GM12878 (cell line): ENCODE data around the gene SGSM2. TPM values are rescaled to one million over a fixed set of nuclear protein-coding genes. Genes with fewer than 3 reads are reported as not detected.

Source experiments
- ATAC-seq: fragments of 200-7000 bp; cut with Tn5 transposase; 3 replicates; pipeline ENCODE4 v1.9.1; 2020; ENCODE audit warnings: mild to moderate bottlenecking, moderate library complexity
- BruUV-seq: library from RNA; stranded (reverse); fragments of 400-500 nt; replicated peaks from 2 replicates; lab custom pipeline; 2021; lab: Mats Ljungman, UMichigan
- CTCF ChIA-PET: fragments of 300-600 bp; sonication (Branson Sonifier 250); formaldehyde crosslinking; extraction: SDS; loops from one replicate; lab custom pipeline; 2021; ENCODE audit warnings: inconsistent platforms; lab: Yijun Ruan, JAX
- POLR2A ChIA-PET: fragments of 350-600 bp; formaldehyde crosslinking; extraction: SDS; loops from one replicate; lab custom pipeline; 2021; ENCODE audit warnings: inconsistent platforms; lab: Charles Lee
- RAD21 ChIA-PET: fragments of 300-600 bp; sonication (Branson Sonifier 250); formaldehyde crosslinking; loops from one replicate; lab custom pipeline; 2023; ENCODE audit warnings: antibody characterized with exemption; ENCODE audit not compliant: unreplicated experiment; lab: Charles Lee
- SMC1A ChIA-PET: fragments of 300-600 bp; sonication (Branson Sonifier 250); formaldehyde crosslinking; loops from one replicate; lab custom pipeline; 2023; ENCODE audit not compliant: unreplicated experiment, uncharacterized antibody; lab: Charles Lee
- DNase-seq: peaks from one replicate; pipeline ENCODE4 v3.0.0-alpha.2; 2011; ENCODE audit warnings: low read depth, low spot score
- FAIRE-seq: peaks from 3 replicates; lab custom pipeline; 2011; peaks lifted over from hg19 to GRCh38; lab: Jason Lieb, UNC
- H2AFZ ChIP-seq: 2 replicates; pipeline ENCODE4 v1.6.0; 2011; ENCODE audit warnings: low read depth, low read length, control low read depth; ENCODE audit not compliant: control insufficient read depth
- H3K27ac ChIP-seq: 2 replicates; pipeline ENCODE4 v1.5.1; 2011; ENCODE audit warnings: control low read depth; ENCODE audit not compliant: control insufficient read depth, insufficient read depth
- H3K27me3 ChIP-seq, 2 experiments: replicated peaks in 1 of 2; 2 replicates each; pipeline versions ENCODE4 v1.6.0 to v1.6.1; 2011; ENCODE audit warnings: low read length in 1 of 2; ENCODE audit not compliant: control insufficient read depth in 2 of 2, insufficient read depth in 2 of 2
- H3K36me3 ChIP-seq, 2 experiments: 2 replicates each; pipeline ENCODE4 v1.5.1; 2011; ENCODE audit warnings: low read length in 1 of 2; ENCODE audit not compliant: control insufficient read depth in 2 of 2, insufficient read depth in 2 of 2
- H3K4me1 ChIP-seq: 2 replicates; pipeline ENCODE4 v1.6.1; 2011; ENCODE audit warnings: mild to moderate bottlenecking, low read length, moderate library complexity, mixed read lengths; ENCODE audit not compliant: control insufficient read depth, insufficient read depth
- H3K4me2 ChIP-seq: 2 replicates; pipeline ENCODE4 v1.6.0; 2011; ENCODE audit warnings: control low read depth; ENCODE audit not compliant: control insufficient read depth, insufficient read depth
- H3K4me3 ChIP-seq: fragments of 200-600 bp; sonication (generic); 2 replicates; pipeline ENCODE4 v1.5.1; 2016
- H3K79me2 ChIP-seq: 2 replicates; pipeline ENCODE4 v1.6.0; 2011; ENCODE audit warnings: low read length; ENCODE audit not compliant: control insufficient read depth, insufficient read depth
- H3K9ac ChIP-seq: 2 replicates; pipeline ENCODE4 v1.8.0; 2011; ENCODE audit warnings: low read length, control low read depth, mixed read lengths; ENCODE audit not compliant: control insufficient read depth, insufficient read depth
- H3K9me3 ChIP-seq: replicated peaks from 3 replicates; pipeline ENCODE4 v1.5.1; 2011; ENCODE audit warnings: mild to moderate bottlenecking, low read length; ENCODE audit not compliant: control insufficient read depth, insufficient read depth
- H4K20me1 ChIP-seq: 2 replicates; pipeline ENCODE4 v1.6.0; 2011; ENCODE audit not compliant: control insufficient read depth, insufficient read depth
- CHD1 ChIP-seq: IDR thresholded peaks from 2 replicates; pipeline ENCODE4 v1.6.1; 2012; ENCODE audit warnings: low read depth, low read length, improper control_type of control experiment
- DPF2 ChIP-seq: fragments of 450-650 bp; IDR thresholded peaks from 2 replicates; pipeline ENCODE4 v1.6.1; 2017; ENCODE audit warnings: mild to moderate bottlenecking
- HDGF ChIP-seq: fragments of 450-650 bp; IDR thresholded peaks from 2 replicates; pipeline ENCODE4 v1.6.1; 2016; ENCODE audit warnings: antibody characterized with exemption
- NBN ChIP-seq: fragments of 450-650 bp; IDR thresholded peaks from 2 replicates; pipeline ENCODE4 v1.6.1; 2016
- RAD21 ChIP-seq: IDR thresholded peaks from 2 replicates; pipeline ENCODE4 v1.6.1; 2011; ENCODE audit warnings: mild to moderate bottlenecking, low read depth, low read length, moderate library complexity; ENCODE audit not compliant: insufficient read depth
- RAD51 ChIP-seq: fragments of 450-650 bp; IDR thresholded peaks from 2 replicates; pipeline ENCODE4 v1.6.1; 2016; ENCODE audit warnings: moderate library complexity, mild to moderate bottlenecking, inconsistent platforms
- RFX5 ChIP-seq: IDR thresholded peaks from 2 replicates; pipeline ENCODE4 v1.6.1; 2011; ENCODE audit warnings: low read depth, low read length, improper control_type of control experiment
- SMARCA5 ChIP-seq: fragments of 450-650 bp; IDR thresholded peaks from 2 replicates; pipeline ENCODE4 v1.6.1; 2017; ENCODE audit warnings: mild to moderate bottlenecking
- SMC3 ChIP-seq: IDR thresholded peaks from 2 replicates; pipeline ENCODE4 v1.6.1; 2011; ENCODE audit warnings: low read length, improper control_type of control experiment, borderline replicate concordance
- WRNIP1 ChIP-seq: IDR thresholded peaks from 2 replicates; pipeline ENCODE4 v1.6.1; 2011; ENCODE audit warnings: low read depth, low read length, improper control_type of control experiment, borderline replicate concordance
- YY1 ChIP-seq: IDR thresholded peaks from 2 replicates; pipeline ENCODE4 v1.6.1; 2011; ENCODE audit warnings: low read depth, mild to moderate bottlenecking, low read length
- ZBTB4 ChIP-seq: fragments of 450-650 bp; formaldehyde crosslinking; IDR thresholded peaks from 2 replicates; pipeline ENCODE4 v1.4.0; 2022; ENCODE audit warnings: mild to moderate bottlenecking, moderate library complexity
- ZNF622 ChIP-seq: fragments of 450-650 bp; IDR thresholded peaks from 2 replicates; pipeline ENCODE4 v1.6.1; 2017; ENCODE audit warnings: mild to moderate bottlenecking, inconsistent platforms
- WGBS: methylation state at CpG from one replicate; pipeline ENCODE4 v1.1.6; 2016; ENCODE audit warnings: low lambda C conversion rate; ENCODE audit not compliant: insufficient replicate concordance, insufficient coverage; ENCODE audit errors: missing lambda C conversion rate; 5-methylcytosine and 5-hydroxymethylcytosine counted together
- in situ Hi-C: fragments of 300-500 bp; cut with MboI; formaldehyde crosslinking; loops from 9 replicates; pipeline ENCODE4 v1.14.3; 2018; ENCODE audit warnings: mixed read lengths
- intact Hi-C: fragments of 100-400 bp; cut with micrococcal nuclease; formaldehyde crosslinking; loops from one replicate; pipeline ENCODE4 v1.14.2; 2022; ENCODE audit not compliant: unreplicated experiment
- polyA plus RNA-seq, 11 experiments: library from polyadenylated mRNA; depleted of rRNA in 4 of 11; unstranded in 6 of 11; stranded (reverse) in 5 of 11; fragments of >200 nt; fragmentation: Nextera tagmentation in 4 of 11; fragmentation: Illumina TruSeq in 1 of 11; extraction: Ambion mirVana in 4 of 11; extraction: Trizol in 1 of 11; gene quantifications; 1 replicate in 1 of 11; 2 replicates in 10 of 11; pipeline versions ENCODE4 v1.2.1 to v1.2.3, GENCODE V29; 2011 to 2016; ENCODE audit warnings: inconsistent platforms in 2 of 11, missing spikeins in 2 of 11, low read depth in 1 of 11
- total RNA-seq, 4 experiments: library from RNA; depleted of rRNA in 3 of 4; stranded (reverse); fragments of >200 nt in 3 of 4; fragmentation: Illumina TruSeq in 1 of 4; extraction: Trizol in 1 of 4; gene quantifications; 2 replicates each; pipeline versions ENCODE4 v1.2.1 to v1.2.3, GENCODE V29; 2013 to 2021
- TF ChIP-seq, protein P1 (sequence below), 3 experiments: IDR thresholded peaks in 2 of 3; conservative IDR thresholded peaks in 1 of 3; 2 replicates each; pipeline ENCODE4 v1.5.1; 2011; ENCODE audit warnings: low read depth in 3 of 3, low read length in 3 of 3, mild to moderate bottlenecking in 3 of 3, control low read depth in 2 of 3, moderate library complexity in 2 of 3, inconsistent platforms in 1 of 3, mixed read lengths in 1 of 3; ENCODE audit not compliant: control insufficient read depth in 2 of 3, insufficient read depth in 1 of 3; ENCODE audit errors: extremely low read depth in 1 of 3
- TF ChIP-seq, protein P2 (sequence below): fragments of 150-350 bp; IDR thresholded peaks from 2 replicates; pipeline ENCODE4 v1.6.1; 2014; ENCODE audit warnings: mild to moderate bottlenecking, low read depth, low read length
- TF ChIP-seq, protein P3 (sequence below): fragments of 450-650 bp; IDR thresholded peaks from 2 replicates; pipeline ENCODE4 v1.6.1; 2016; ENCODE audit warnings: mild to moderate bottlenecking

The SGSM2 gene
- total and polyA plus RNA-seq, 10 of the 15 experiments (the other 5 are each of a cell fraction or from before 2014, with no cell fraction given) = 0.50 to 50.9 (median 18.5) TPM

DNA sequence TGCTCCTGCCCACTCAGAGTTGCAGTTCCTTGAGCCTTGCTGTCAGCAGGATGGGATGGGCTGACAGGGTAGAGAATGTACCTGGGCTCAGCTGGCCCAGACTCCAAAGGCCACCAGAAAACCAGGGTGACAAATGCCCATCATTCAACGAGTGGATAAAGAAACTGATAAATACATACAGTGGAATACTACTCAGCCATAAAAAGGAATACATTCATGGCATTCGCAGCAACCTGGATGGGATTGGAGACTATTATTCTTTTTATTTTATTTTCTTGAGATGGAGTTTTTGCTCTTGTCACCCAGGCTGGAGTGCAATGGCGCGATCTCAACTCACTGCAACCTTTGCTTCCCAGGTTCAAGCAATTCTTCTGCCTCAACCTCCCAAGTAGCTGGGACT lies 19.9 kb downstream of the SGSM2 start:
- H3K27ac ChIP-seq = no peak overlapping the region
- in situ Hi-C loops = no loop called here
- no peaks in the 10 kb centered on the region for H3K9me3 ChIP-seq
- H3K9ac ChIP-seq = no peak overlapping the region
- SMC1A ChIA-PET = no interaction called here
- 94% methylated on average over 4 of the region's 4 CpGs for WGBS
- CTCF ChIA-PET = interaction anchor here (0.9 kb wide), 1 partner anchor 25 kb away, joined by 3 read pairs; no protein-coding TSS in a partner anchor
- H2AFZ ChIP-seq = no peak overlapping the region
- no peaks in the 10 kb centered on the region; a peak in 3 of 4 replicates for H3K36me3 ChIP-seq
- no peak overlapping the region for H3K4me3 ChIP-seq
- no peaks in the 10 kb centered on the region for H3K27me3 ChIP-seq
- POLR2A ChIA-PET = no interaction called here
- DNase-seq (no peak), ATAC-seq (no peak), FAIRE-seq (no peak)
- no peak overlapping the region for H3K4me2 ChIP-seq
- BruUV-seq = no TSS peak
- peaks cover 13% of the 10 kb centered on the region for H3K4me1 ChIP-seq
- RAD21 ChIA-PET = no interaction called here
- intact Hi-C loops = no loop called here
- H3K79me2 ChIP-seq = no peaks in the 10 kb centered on the region
- no peaks in the 10 kb centered on the region for H4K20me1 ChIP-seq
- no peak for TF ChIP-seq RAD21
- no peak for TF ChIP-seq ZNF622
- no peak for TF ChIP-seq WRNIP1
- TF ChIP-seq, protein P1, sequence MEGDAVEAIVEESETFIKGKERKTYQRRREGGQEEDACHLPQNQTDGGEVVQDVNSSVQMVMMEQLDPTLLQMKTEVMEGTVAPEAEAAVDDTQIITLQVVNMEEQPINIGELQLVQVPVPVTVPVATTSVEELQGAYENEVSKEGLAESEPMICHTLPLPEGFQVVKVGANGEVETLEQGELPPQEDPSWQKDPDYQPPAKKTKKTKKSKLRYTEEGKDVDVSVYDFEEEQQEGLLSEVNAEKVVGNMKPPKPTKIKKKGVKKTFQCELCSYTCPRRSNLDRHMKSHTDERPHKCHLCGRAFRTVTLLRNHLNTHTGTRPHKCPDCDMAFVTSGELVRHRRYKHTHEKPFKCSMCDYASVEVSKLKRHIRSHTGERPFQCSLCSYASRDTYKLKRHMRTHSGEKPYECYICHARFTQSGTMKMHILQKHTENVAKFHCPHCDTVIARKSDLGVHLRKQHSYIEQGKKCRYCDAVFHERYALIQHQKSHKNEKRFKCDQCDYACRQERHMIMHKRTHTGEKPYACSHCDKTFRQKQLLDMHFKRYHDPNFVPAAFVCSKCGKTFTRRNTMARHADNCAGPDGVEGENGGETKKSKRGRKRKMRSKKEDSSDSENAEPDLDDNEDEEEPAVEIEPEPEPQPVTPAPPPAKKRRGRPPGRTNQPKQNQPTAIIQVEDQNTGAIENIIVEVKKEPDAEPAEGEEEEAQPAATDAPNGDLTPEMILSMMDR (IDR thresholded peaks at IDR 0.05 in 2 of 3, conservative IDR thresholded peaks at IDR 0.05 in 1 of 3; ENCODE audit: control insufficient read depth in 2 of 3, extremely low read depth in 1 of 3, insufficient read depth in 1 of 3, low read depth in 3 of 3, low read length in 3 of 3) = no peak
- TF ChIP-seq CHD1 = no peak
- no peak for TF ChIP-seq NBN
- TF ChIP-seq YY1 = no peak
- TF ChIP-seq, protein P2, sequence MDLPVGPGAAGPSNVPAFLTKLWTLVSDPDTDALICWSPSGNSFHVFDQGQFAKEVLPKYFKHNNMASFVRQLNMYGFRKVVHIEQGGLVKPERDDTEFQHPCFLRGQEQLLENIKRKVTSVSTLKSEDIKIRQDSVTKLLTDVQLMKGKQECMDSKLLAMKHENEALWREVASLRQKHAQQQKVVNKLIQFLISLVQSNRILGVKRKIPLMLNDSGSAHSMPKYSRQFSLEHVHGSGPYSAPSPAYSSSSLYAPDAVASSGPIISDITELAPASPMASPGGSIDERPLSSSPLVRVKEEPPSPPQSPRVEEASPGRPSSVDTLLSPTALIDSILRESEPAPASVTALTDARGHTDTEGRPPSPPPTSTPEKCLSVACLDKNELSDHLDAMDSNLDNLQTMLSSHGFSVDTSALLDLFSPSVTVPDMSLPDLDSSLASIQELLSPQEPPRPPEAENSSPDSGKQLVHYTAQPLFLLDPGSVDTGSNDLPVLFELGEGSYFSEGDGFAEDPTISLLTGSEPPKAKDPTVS = no peak
- TF ChIP-seq, protein P3, sequence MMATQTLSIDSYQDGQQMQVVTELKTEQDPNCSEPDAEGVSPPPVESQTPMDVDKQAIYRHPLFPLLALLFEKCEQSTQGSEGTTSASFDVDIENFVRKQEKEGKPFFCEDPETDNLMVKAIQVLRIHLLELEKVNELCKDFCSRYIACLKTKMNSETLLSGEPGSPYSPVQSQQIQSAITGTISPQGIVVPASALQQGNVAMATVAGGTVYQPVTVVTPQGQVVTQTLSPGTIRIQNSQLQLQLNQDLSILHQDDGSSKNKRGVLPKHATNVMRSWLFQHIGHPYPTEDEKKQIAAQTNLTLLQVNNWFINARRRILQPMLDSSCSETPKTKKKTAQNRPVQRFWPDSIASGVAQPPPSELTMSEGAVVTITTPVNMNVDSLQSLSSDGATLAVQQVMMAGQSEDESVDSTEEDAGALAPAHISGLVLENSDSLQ = no peak
- TF ChIP-seq SMARCA5 = no peak
- TF ChIP-seq RAD51 = no peak
- TF ChIP-seq HDGF = no peak
- TF ChIP-seq RFX5 = no peak
- TF ChIP-seq SMC3 = no peak
- TF ChIP-seq DPF2 = no peak
- no peak for TF ChIP-seq ZBTB4
